RWPE2 (cell line): ENCODE results near the gene JAKMIP2.
A peak's percentile ranks its signal among the peaks of the same experiment; 100 is the strongest.
"Not testable (repeated sequence)": the region's sequence is repeated elsewhere in the genome, so short reads cannot be mapped to it uniquely, and the experiment has no call there.

ENCODE experiments used
- ATAC-seq: fragments of 200-7000 bp; cut with Tn5 transposase; 3 replicates; pipeline ENCODE4 v1.9.1; 2021; ENCODE audit warnings: low read depth
- DNase-seq: peaks from one replicate; pipeline ENCODE4 v3.0.0-alpha.2; 2020; ENCODE audit warnings: low spot score
- H3K27ac ChIP-seq: fragments of 450-650 bp; 2 replicates; pipeline ENCODE4 v1.5.1; 2017; ENCODE audit warnings: mild to moderate bottlenecking; ENCODE audit not compliant: poor library complexity, severe bottlenecking
- H3K27me3 ChIP-seq: fragments of 250-450 bp; sonication (Bioruptor Pico); 2 replicates; pipeline ENCODE4 v1.5.1; 2021; ENCODE audit warnings: mild to moderate bottlenecking, moderate library complexity; ENCODE audit not compliant: insufficient read depth, poor library complexity, severe bottlenecking
- H3K36me3 ChIP-seq: fragments of 250-450 bp; sonication (Bioruptor Pico); 2 replicates; pipeline ENCODE4 v1.5.1; 2020; ENCODE audit warnings: low read depth, mild to moderate bottlenecking, moderate library complexity
- H3K4me1 ChIP-seq: fragments of 250-450 bp; sonication (Bioruptor Pico); 2 replicates; pipeline ENCODE4 v1.5.1; 2021; ENCODE audit warnings: mild to moderate bottlenecking, moderate library complexity; ENCODE audit not compliant: insufficient read depth, poor library complexity, severe bottlenecking
- H3K4me3 ChIP-seq: fragments of 250-450 bp; sonication (Bioruptor Pico); 2 replicates; pipeline ENCODE4 v1.5.1; 2021; ENCODE audit warnings: mild to moderate bottlenecking, moderate library complexity; ENCODE audit not compliant: severe bottlenecking
- H3K9me3 ChIP-seq: fragments of 250-450 bp; sonication (Bioruptor Pico); 2 replicates; pipeline ENCODE4 v1.5.1; 2021; ENCODE audit warnings: mild to moderate bottlenecking, moderate library complexity; ENCODE audit not compliant: severe bottlenecking
- TF ChIP-seq, protein P1 (sequence below): fragments of 450-650 bp; IDR thresholded peaks from one replicate; pipeline ENCODE4 v1.5.1; 2017; ENCODE audit warnings: mild to moderate bottlenecking, moderate library complexity; ENCODE audit not compliant: poor library complexity, severe bottlenecking

JAKMIP2 gene

DNA sequence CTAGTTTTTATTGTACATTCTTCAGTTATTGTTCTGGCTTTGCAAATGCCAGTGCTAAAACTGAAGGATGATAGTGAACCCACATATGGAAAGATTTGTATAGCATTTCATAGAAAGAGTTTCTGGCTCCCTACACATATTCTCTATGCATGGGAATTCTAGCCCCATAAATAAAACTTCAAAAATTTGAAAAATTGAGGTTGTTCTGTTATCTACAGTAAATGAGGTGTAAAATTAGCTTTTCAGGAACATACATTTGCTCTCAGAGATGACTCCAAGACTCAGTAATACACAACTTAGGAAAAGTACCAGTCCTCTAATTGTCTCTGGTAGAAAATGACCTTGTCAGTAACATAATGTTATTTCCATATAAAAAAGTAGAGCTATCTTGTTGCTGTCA is 192.4 kb downstream of the JAKMIP2 start:
- TF ChIP-seq, protein P1, sequence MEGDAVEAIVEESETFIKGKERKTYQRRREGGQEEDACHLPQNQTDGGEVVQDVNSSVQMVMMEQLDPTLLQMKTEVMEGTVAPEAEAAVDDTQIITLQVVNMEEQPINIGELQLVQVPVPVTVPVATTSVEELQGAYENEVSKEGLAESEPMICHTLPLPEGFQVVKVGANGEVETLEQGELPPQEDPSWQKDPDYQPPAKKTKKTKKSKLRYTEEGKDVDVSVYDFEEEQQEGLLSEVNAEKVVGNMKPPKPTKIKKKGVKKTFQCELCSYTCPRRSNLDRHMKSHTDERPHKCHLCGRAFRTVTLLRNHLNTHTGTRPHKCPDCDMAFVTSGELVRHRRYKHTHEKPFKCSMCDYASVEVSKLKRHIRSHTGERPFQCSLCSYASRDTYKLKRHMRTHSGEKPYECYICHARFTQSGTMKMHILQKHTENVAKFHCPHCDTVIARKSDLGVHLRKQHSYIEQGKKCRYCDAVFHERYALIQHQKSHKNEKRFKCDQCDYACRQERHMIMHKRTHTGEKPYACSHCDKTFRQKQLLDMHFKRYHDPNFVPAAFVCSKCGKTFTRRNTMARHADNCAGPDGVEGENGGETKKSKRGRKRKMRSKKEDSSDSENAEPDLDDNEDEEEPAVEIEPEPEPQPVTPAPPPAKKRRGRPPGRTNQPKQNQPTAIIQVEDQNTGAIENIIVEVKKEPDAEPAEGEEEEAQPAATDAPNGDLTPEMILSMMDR, result no peak
- Histone ChIP-seq H3K4me3 (no peak overlapping the region), H3K27me3 (peaks cover 22% of the 10 kb centered on the region), H3K4me1 (no peaks in the 10 kb centered on the region), H3K36me3 (no peaks in the 10 kb centered on the region), H3K27ac (no peak overlapping the region), H3K9me3 (no peaks in the 10 kb centered on the region)
- DNase-seq (no peak), ATAC-seq (no peak)

DNA sequence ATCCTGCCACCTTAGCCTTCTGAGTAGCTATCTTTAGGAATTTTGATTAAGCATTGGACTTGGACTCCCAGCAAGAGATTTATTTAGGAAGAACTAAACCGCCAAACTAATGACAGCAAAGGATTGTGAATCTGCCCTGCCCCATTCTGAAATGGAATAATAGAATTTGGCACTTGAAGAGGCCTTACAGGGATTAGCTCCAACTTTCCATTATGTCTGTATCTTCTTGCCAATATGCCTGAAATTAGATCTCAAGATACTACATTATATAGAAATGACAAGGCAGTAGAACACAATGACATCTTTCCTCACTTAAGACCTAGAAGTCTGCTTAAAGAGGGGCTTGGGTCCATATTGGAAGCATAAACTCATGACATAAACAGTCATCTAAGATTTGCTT is 195.7 kb downstream of the JAKMIP2 start:
- Histone ChIP-seq H3K27ac (no peak overlapping the region), H3K4me1 (no peaks in the 10 kb centered on the region), H3K36me3 (no peaks in the 10 kb centered on the region), H3K4me3 (no peak overlapping the region), H3K27me3 (peaks cover 22% of the 10 kb centered on the region), H3K9me3 (no peaks in the 10 kb centered on the region)
- ATAC-seq (no peak), DNase-seq (no peak)
- TF ChIP-seq, protein P1, result no peak

DNA sequence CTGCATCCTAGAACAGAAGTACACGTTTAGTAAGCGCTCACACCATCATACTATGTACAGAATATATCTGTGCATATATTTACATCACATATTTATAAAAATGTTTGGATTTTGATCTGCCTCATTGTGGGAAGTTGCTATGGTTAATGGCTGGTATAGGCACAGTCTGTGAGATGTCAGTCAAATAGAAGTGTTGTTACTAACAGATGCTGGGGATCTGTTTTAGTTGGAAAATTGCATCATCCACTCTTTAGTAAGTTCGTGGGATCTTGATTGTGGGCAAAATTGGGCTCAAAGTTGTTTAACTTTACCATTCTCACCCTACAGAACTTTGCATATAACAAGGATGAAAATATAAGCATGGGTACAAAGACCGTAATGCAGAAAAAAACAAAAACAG is 196.3 kb downstream of the JAKMIP2 start:
- ATAC-seq, result no peak
- no peak for DNase-seq
- Histone ChIP-seq H3K27me3 (peaks cover 18% of the 10 kb centered on the region), H3K36me3 (no peaks in the 10 kb centered on the region), H3K4me3 (no peak overlapping the region), H3K9me3 (no peaks in the 10 kb centered on the region), H3K4me1 (no peaks in the 10 kb centered on the region), H3K27ac (no peak overlapping the region)
- TF ChIP-seq, protein P1, result no peak

DNA sequence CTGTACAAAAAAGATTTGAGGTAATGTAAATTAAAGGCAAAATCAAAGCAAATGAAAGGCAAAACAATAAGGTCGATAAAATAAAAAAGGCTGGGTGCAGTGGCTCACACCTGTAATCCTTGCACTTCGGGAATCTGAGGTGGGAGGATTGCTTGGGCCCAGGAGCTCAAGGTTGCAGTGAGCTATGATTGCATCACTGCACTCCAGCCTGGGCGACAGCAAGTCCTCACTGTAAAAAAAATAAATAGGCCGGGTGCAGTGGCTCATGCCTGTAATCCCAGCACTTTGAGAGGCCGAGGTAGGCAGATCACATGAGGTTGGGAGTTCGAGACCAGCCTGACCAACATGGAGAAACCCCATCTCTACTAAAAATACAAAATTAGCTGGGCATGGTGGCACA is 200.3 kb downstream of the JAKMIP2 start:
- not testable (repeated sequence) for H3K36me3 ChIP-seq, H3K27me3 ChIP-seq, H3K4me3 ChIP-seq, H3K9me3 ChIP-seq, ATAC-seq, H3K4me1 ChIP-seq, H3K27ac ChIP-seq, DNase-seq

DNA sequence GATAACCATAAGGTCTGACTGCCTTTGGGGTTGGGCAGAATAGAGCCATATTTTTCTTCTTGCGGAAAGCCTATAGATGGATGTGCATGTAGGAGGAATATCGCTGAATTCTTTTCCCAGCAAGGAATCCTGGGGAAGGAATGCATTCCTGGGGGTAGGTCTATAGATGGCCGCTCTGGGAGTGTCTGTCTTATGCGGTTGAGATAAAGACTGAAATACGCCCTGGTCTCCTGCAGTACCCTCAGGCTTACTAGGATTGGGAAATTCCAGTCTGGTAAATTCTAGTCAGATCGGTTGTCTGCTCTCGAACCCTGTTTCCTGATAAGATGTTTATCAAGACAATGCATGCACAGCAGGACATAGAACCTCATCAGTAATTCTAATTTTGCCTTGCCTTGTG is 202.1 kb downstream of the JAKMIP2 start:
- not testable (repeated sequence) for H3K4me3 ChIP-seq, DNase-seq, H3K9me3 ChIP-seq, H3K27ac ChIP-seq, ATAC-seq, H3K4me1 ChIP-seq, H3K27me3 ChIP-seq, H3K36me3 ChIP-seq

DNA sequence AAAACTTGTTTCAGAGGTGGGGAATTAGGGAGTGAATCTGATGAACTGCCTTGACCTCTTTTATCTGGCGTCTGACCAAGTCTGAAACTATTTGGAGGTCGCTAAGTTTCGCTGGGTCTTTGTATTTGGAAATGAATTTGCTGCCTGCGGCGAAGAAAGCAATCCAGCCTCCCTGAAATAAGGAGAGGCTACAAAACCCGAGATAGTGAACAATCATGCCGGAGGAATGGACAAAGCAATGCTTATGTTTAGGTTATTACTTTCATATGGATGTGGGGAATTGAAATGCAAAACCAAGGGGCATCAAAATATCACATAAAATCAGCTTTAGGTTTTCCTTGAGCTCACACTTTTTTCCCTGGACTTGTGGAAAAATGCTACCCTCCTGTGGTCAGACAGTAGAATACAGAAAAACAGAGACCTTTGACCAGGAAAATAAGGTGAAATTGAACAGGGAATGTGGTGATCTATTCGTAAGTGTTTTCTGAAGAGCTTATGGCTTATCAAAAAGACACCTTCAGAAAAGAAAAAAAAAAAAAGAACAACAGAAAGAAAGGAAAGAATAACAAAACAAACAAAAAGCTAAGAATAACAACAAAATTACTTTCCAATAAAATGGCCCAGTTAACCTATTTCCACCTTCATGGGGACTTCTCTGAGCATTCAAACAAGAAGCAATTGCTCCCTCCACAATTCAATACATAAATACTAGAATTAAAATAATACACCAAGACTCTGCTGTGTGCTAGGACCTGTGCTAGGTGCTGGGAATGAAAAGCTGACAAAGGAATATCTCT is 204.1 kb downstream of the JAKMIP2 start:
- Histone ChIP-seq H3K27ac (no peak overlapping the region), H3K36me3 (no peaks in the 10 kb centered on the region), H3K4me3 (no peak overlapping the region), H3K27me3 (no peaks in the 10 kb centered on the region), H3K4me1 (no peaks in the 10 kb centered on the region), H3K9me3 (no peaks in the 10 kb centered on the region)
- DNase-seq (no peak), ATAC-seq (peak; percentile 67; the same call in 1 of the 3 replicates)
- TF ChIP-seq, protein P1, result peak; percentile 93
